Mucosa of rectum (tissue), 2 donors: Measurements from ENCODE around the gene CARTPT.

ENCODE experiments used
- H3K27ac ChIP-seq, 2 donors: one replicate each; pipeline ENCODE4 v1.7.0; 2013; ENCODE audit warnings: inconsistent platforms in 2 of 2, low read depth in 2 of 2, low read length in 2 of 2
- H3K27me3 ChIP-seq, 2 donors: one replicate each; pipeline ENCODE4 v1.7.0; 2013; ENCODE audit warnings: low read length in 2 of 2; ENCODE audit not compliant: control insufficient read depth in 2 of 2, insufficient read depth in 2 of 2
- H3K36me3 ChIP-seq, 2 donors: one replicate each; pipeline ENCODE4 v1.7.0; 2013; ENCODE audit warnings: low read length in 2 of 2; ENCODE audit not compliant: control insufficient read depth in 2 of 2, insufficient read depth in 2 of 2
- H3K4me1 ChIP-seq, 2 donors: one replicate each; pipeline ENCODE4 v1.7.0; 2013; ENCODE audit warnings: low read length in 2 of 2, mild to moderate bottlenecking in 1 of 2; ENCODE audit not compliant: control insufficient read depth in 2 of 2, insufficient read depth in 2 of 2
- H3K4me3 ChIP-seq, 2 donors: one replicate each; pipeline ENCODE4 v1.7.0; 2013; ENCODE audit warnings: low read length in 2 of 2
- H3K9ac ChIP-seq, 2 donors: one replicate each; pipeline ENCODE4 v1.7.0; 2013; ENCODE audit warnings: low read length in 2 of 2, low read depth in 1 of 2, mild to moderate bottlenecking in 1 of 2
- H3K9me3 ChIP-seq, 2 donors: one replicate each; pipeline ENCODE4 v1.7.0; 2013; ENCODE audit warnings: low read length in 2 of 2; ENCODE audit not compliant: control insufficient read depth in 2 of 2
- donor health status: healthy.
- donor health status: Normal muscosa, but diverticular disease.

Gene CARTPT

DNA sequence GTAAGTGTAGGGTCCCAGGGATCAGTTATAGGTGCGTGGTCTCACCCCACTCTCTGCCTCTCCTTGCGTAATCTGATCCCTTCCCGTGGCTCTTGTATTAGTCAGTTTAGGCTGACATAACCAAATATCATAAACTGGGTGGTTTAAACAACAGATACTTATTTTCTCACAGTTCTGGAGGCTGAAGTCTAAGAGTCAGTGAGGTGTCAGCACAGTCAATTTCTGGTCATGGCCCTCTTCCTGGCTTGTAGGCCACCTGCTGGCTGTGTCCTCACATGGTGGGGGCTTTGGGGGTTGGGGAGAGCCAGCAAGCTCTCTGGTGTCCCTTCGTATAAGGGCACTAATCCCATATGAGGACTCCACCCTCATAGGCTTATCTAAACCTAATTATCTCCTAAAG is 32.3 kb downstream of the CARTPT start:
- H3K4me3 ChIP-seq, result no peak overlapping the region
- H3K27me3 ChIP-seq, result no peaks in the 10 kb centered on the region
- no peaks in the 10 kb centered on the region for H3K9me3 ChIP-seq
- peaks cover 0 to 13% of the 10 kb centered on the region in 2 donors for H3K4me1 ChIP-seq
- H3K36me3 ChIP-seq, result no peaks in the 10 kb centered on the region
- no peak overlapping the region for H3K9ac ChIP-seq
- no peak overlapping the region for H3K27ac ChIP-seq

DNA sequence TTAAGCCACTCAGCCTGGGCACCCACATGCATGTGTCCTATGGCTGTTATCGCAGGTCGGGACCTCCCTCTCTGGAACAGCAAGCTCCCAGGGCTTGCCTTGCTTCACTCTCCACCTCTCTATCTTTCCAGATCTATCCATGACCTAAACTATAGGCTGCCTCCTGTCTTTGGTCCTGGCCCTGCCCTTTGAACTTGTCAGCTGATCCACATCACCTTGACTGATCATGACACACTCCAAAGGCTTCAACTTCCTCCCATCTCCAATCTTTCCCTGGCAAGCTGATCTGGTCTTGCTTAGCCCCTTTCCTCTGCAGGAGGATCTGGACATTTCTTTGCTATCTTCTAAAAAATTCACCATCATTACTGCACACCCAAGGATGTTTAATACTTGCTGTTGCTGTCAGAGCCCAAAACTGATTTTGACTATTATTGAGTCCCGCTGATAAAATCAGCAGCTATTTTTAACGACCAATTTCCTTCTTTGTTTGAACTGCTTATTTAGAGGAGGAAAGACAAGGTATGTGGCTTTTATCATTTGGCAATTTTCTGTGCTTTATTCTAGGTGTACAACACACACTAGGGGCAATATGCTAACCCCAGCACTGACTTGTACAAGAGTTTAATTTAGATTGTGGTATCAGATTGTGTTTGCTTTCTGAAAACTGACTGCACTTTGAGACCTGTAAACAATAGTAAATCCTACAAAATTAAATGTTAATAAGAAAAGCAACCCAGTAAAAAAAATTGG is 33.5 kb downstream of the CARTPT start:
- H3K9me3 ChIP-seq, result no peaks in the 10 kb centered on the region
- H3K36me3 ChIP-seq, result no peaks in the 10 kb centered on the region
- no peak overlapping the region for H3K4me3 ChIP-seq
- no peaks in the 10 kb centered on the region for H3K27me3 ChIP-seq
- H3K27ac ChIP-seq, result no peak overlapping the region
- peaks cover under 1 to 14% of the 10 kb centered on the region in 2 donors for H3K4me1 ChIP-seq
- H3K9ac ChIP-seq, result no peak overlapping the region

DNA sequence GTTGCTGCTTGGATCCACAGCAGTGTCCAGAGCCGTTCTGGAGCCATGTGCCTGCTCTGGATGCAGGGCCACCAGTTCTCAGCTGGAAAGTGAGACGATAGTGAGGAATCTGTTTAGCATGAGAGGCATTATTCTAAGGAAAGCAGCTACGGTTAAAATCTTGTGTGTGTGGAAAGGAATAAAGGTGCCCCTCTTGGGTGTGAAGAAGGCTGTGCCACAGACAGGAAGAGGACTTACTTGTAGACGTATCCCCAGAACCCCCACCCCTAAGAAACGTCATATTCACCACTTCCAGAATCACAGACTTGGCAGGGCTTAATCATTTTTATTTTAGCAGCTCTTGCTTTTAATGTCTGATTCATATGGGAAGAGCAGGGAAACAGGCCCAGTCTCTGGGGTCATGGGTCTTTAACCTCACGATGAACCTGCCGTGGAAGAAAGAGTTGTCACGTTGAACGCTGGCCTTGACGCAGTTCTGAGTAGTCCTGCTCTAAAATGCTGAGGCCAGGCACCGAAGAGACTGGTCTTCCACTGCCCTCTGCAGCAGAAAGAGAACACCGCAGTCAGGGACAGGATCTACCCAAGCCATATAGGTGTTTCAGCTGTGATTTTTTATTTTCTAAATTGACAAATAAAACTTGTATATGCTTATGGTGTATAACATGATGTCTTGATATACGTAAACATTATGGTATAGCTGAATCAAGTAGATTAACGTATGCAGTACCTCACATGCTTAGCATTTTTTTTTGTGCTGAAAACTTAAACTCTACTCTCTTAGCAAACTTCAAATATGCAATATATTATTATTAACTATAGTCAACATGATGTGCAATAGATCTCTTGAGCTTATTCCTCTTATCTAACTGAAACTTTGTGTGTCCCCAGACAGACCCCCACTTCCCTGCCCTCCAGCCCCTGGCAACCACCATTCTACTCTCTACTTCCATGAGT is 38.8 kb downstream of the CARTPT start:
- Histone ChIP-seq H3K36me3 (no peaks in the 10 kb centered on the region), H3K27me3 (no peaks in the 10 kb centered on the region), H3K9ac (peak overlapping the region in 1 of 2 donors; percentile 48), H3K27ac (no peak overlapping the region), H3K4me3 (peak overlapping the region; percentile 45 to 46), H3K4me1 (peaks cover 3 to 4% of the 10 kb centered on the region in 2 donors), H3K9me3 (no peaks in the 10 kb centered on the region)

DNA sequence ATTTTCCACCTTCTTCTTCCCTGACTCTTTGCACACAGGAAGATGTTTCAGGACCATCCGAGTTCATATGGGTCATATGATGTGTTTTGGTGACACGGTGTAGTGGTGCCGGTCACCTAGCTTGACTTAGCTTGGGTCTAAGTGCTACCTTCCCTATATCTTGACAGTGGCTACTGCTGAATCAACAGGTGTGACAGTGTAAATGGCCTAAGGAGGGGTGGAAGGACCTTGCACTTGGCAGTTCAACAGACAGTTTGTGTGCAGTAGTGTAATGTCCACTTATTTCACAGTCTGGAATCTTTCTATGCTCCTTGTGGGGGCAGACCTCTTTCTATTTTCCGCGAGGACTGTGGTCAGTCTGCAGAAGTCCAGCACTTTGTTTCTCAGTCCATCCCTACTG is 43.8 kb downstream of the CARTPT start:
- Histone ChIP-seq H3K9ac (no peak overlapping the region), H3K27me3 (no peaks in the 10 kb centered on the region), H3K36me3 (no peaks in the 10 kb centered on the region), H3K4me3 (no peak overlapping the region), H3K4me1 (peaks cover under 1% of the 10 kb centered on the region in 2 donors), H3K9me3 (no peaks in the 10 kb centered on the region), H3K27ac (no peak overlapping the region)

DNA sequence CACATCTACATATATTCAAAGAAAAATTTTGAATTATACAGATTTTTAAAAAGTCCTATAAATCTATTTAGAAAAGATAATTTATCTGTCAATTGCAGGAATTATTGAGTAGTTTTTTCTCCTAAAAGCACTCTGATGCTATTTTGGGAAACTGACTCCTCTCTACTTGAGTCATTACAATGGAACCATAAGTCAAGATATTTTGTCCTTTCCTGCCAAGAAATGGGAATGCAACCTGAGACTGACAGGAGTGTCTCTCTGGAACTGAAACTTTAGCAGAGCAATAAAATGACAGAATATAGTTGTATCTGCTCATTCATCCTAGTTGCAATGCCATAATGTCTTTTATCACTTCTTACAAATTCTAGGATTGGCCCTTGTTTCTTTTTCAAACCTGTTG is 48.6 kb downstream of the CARTPT start:
- Histone ChIP-seq H3K4me3 (no peak overlapping the region), H3K9me3 (no peaks in the 10 kb centered on the region), H3K4me1 (no peaks in the 10 kb centered on the region), H3K9ac (no peak overlapping the region), H3K27me3 (no peaks in the 10 kb centered on the region), H3K27ac (no peak overlapping the region), H3K36me3 (no peaks in the 10 kb centered on the region)

DNA sequence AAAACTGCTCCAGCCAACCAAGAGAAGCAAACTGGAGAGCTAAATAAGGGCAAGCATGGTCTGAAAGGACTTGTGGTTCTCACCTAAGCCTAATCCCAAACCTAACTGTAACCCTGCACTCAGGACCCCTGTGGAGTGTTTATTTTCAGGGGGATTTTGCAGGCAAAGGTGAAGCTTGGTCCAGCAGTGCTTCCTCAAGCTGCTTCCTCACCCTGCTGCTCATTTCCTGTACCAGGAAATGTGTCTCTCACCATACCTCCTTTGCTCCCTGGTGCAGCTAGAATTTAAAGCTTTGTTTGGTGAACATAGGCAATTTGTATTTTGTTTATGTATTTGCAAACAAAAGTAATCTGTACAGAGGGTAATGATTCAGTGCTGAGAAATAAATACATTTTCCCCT is 50.2 kb downstream of the CARTPT start:
- Histone ChIP-seq H3K27me3 (no peaks in the 10 kb centered on the region), H3K27ac (no peak overlapping the region)

DNA sequence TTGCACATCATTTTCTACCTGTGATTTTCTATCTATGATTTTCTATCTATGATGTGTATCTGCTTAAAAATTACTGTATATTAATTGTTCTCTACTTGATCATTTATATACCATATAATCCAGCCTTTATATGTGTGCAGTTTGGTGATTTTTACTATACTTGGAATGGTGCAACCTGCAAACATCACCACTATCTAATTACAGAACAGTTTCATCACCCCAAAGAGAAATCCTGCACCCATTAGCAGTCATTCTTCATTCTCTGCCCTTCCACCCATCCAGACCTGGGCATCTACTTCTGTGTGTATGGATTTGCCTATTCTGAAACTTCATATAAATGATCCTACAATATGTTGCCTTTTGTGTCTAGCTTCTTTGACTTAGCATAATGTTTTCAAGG is 51.3 kb downstream of the CARTPT start:
- Histone ChIP-seq H3K9ac (no peak overlapping the region), H3K36me3 (no peaks in the 10 kb centered on the region), H3K27me3 (no peaks in the 10 kb centered on the region), H3K4me3 (no peak overlapping the region), H3K4me1 (no peaks in the 10 kb centered on the region), H3K27ac (no peak overlapping the region), H3K9me3 (no peaks in the 10 kb centered on the region)

More for the DNA sequence above, 50.2 kb downstream of the CARTPT start:
- no peak overlapping the region for H3K9ac ChIP-seq
- H3K36me3 ChIP-seq, result no peaks in the 10 kb centered on the region
- no peak overlapping the region for H3K4me3 ChIP-seq
- no peaks in the 10 kb centered on the region for H3K4me1 ChIP-seq
- H3K9me3 ChIP-seq, result no peaks in the 10 kb centered on the region
